Gastroesophageal sphincter (tissue), 4 donors: ENCODE data around the gene RFX7. TPM values are rescaled to one million over a fixed set of nuclear protein-coding genes. Genes with fewer than 3 reads are reported as not detected.

ENCODE experiments used
- ATAC-seq: fragments of 150-250 bp; one replicate; pipeline ENCODE4 v1.9.1; 2016; ENCODE audit warnings: mild to moderate bottlenecking, moderate library complexity
- H3K27ac ChIP-seq, 4 donors: fragments of 200-600 bp; sonication (generic) in 3 of 4; 1 replicate in 3 of 4; 2 replicates in 1 of 4; pipeline ENCODE4 v1.5.1; 2016 to 2019
- H3K27me3 ChIP-seq: fragments of 200-600 bp; sonication (generic); one replicate; pipeline ENCODE4 v1.5.1; 2019
- H3K36me3 ChIP-seq, 2 donors: fragments of 200-600 bp; sonication (generic); one replicate each; pipeline ENCODE4 v1.5.1; 2019; ENCODE audit warnings: control low read depth in 1 of 2
- H3K4me1 ChIP-seq, 3 donors: fragments of 200-600 bp; sonication (generic); 1 replicate in 2 of 3; 2 replicates in 1 of 3; pipeline ENCODE4 v1.5.1; 2016 to 2019; ENCODE audit warnings: control low read depth in 2 of 3
- H3K4me3 ChIP-seq, 2 donors: fragments of 200-600 bp; sonication (generic); one replicate each; pipeline ENCODE4 v1.5.1; 2019; ENCODE audit warnings: mild to moderate bottlenecking in 1 of 2, moderate library complexity in 1 of 2
- H3K9me3 ChIP-seq, 3 donors: fragments of 200-600 bp; sonication (generic); one replicate each; pipeline ENCODE4 v1.5.1; 2017 to 2019; ENCODE audit warnings: control low read depth in 2 of 3
- CTCF ChIP-seq, 4 experiments: fragments of 200-600 bp in 2 of 4; fragments of 450-650 bp in 2 of 4; sonication (generic) in 1 of 4; IDR thresholded peaks; one replicate each; pipeline ENCODE4 v1.5.1; 2017 to 2019; ENCODE audit warnings: antibody characterized with exemption in 4 of 4, mild to moderate bottlenecking in 2 of 4, moderate library complexity in 2 of 4
- EP300 ChIP-seq: sonication (generic); formaldehyde crosslinking; IDR thresholded peaks from one replicate; pipeline ENCODE4 v1.6.1; 2017; ENCODE audit warnings: antibody characterized with exemption, mild to moderate bottlenecking
- POLR2A ChIP-seq, 2 donors: fragments of 450-650 bp; IDR thresholded peaks; one replicate each; pipeline ENCODE4 v1.6.1; 2017; ENCODE audit warnings: antibody characterized with exemption in 2 of 2, mild to moderate bottlenecking in 2 of 2, moderate library complexity in 1 of 2
- POLR2AphosphoS5 ChIP-seq: sonication (generic); formaldehyde crosslinking; IDR thresholded peaks from one replicate; pipeline ENCODE4 v1.6.1; 2017; ENCODE audit warnings: antibody characterized with exemption
- WGBS, 2 donors: methylation state at CpG; one replicate each; pipeline ENCODE4 v1.1.5; 2018; ENCODE audit warnings: low coverage in 1 of 2; 5-methylcytosine and 5-hydroxymethylcytosine counted together
- total RNA-seq, 4 donors: library from RNA; depleted of rRNA; stranded (reverse); fragments of >200 nt; gene quantifications; one replicate each; pipeline ENCODE4 v1.1.0, GENCODE V29; 2016

The RFX7 gene
- total RNA-seq, 4 donors from 2014 or later: 5.9 to 8.7 (median 7.2) TPM

- no peak overlapping the region for H3K27ac ChIP-seq
- no peak overlapping the region for H3K4me3 ChIP-seq
- H3K36me3 ChIP-seq: no peaks in the 10 kb centered on the region
- no peaks in the 10 kb centered on the region for H3K27me3 ChIP-seq
- TF ChIP-seq POLR2AphosphoS5: no peak
- H3K9me3 ChIP-seq: no peaks in the 10 kb centered on the region
- no peaks in the 10 kb centered on the region for H3K4me1 ChIP-seq
- no peak for ATAC-seq
- 79 to 100% methylated on average over 1 of the region's 1 CpG for WGBS, 2 donors
These were observed 57.7 kb downstream of the RFX7 start for GRCh38 chr15:56185980-56186379.

- ATAC-seq: no peak
- Histone ChIP-seq H3K36me3 (no peaks in the 10 kb centered on the region), H3K4me3 (no peak overlapping the region), H3K4me1 (no peaks in the 10 kb centered on the region), H3K9me3 (no peaks in the 10 kb centered on the region), H3K27ac (no peak overlapping the region), H3K27me3 (no peaks in the 10 kb centered on the region)
- no peak for TF ChIP-seq POLR2A (IDR thresholded peaks at IDR 0.05)
- TF ChIP-seq EP300: no peak
- TF ChIP-seq CTCF (IDR thresholded peaks at IDR 0.05): no peak
- TF ChIP-seq POLR2AphosphoS5: no peak
- 84 to 86% methylated on average over 2 to 3 of the region's 3 CpGs for WGBS, 2 donors
These were observed 59.2 kb downstream of the RFX7 start for GRCh38 chr15:56184516-56184915.

- Histone ChIP-seq H3K4me3 (no peak overlapping the region), H3K4me1 (no peaks in the 10 kb centered on the region), H3K27me3 (no peaks in the 10 kb centered on the region), H3K9me3 (no peaks in the 10 kb centered on the region), H3K27ac (no peak overlapping the region), H3K36me3 (peaks cover 0 to 4% of the 10 kb centered on the region in 2 donors)
- WGBS, 2 donors: 96 to 97% methylated on average over 3 to 4 of the region's 4 CpGs
- ATAC-seq: no peak
- TF ChIP-seq POLR2A (IDR thresholded peaks at IDR 0.05) (no peak), POLR2AphosphoS5 (no peak), CTCF (IDR thresholded peaks at IDR 0.05) (no peak), EP300 (no peak)
These were observed 62.8 kb downstream of the RFX7 start for GRCh38 chr15:56180851-56181250.

- ATAC-seq: no peak
- 89 to 91% methylated on average over 1 to 4 of the region's 4 CpGs for WGBS, 2 donors
- no peaks in the 10 kb centered on the region for H3K27me3 ChIP-seq
- no peak overlapping the region for H3K4me3 ChIP-seq
- H3K4me1 ChIP-seq: no peaks in the 10 kb centered on the region
- no peak for TF ChIP-seq CTCF (IDR thresholded peaks at IDR 0.05)
- TF ChIP-seq POLR2AphosphoS5: no peak
- no peak for TF ChIP-seq EP300
- TF ChIP-seq POLR2A (IDR thresholded peaks at IDR 0.05): no peak
- H3K36me3 ChIP-seq: peaks cover 0 to 20% of the 10 kb centered on the region in 2 donors
- no peak overlapping the region for H3K27ac ChIP-seq
- H3K9me3 ChIP-seq: no peaks in the 10 kb centered on the region
These were observed 66.7 kb downstream of the RFX7 start for GRCh38 chr15:56176996-56177395.

- Histone ChIP-seq H3K4me3 (no peak overlapping the region), H3K9me3 (no peaks in the 10 kb centered on the region), H3K27me3 (no peaks in the 10 kb centered on the region), H3K4me1 (no peaks in the 10 kb centered on the region), H3K36me3 (peaks cover 0 to 23% of the 10 kb centered on the region in 2 donors), H3K27ac (no peak overlapping the region)
- no peak for ATAC-seq
- TF ChIP-seq CTCF (IDR thresholded peaks at IDR 0.05) (no peak), POLR2A (IDR thresholded peaks at IDR 0.05) (no peak), EP300 (no peak), POLR2AphosphoS5 (no peak)
- 88% methylated on average over 1 of the region's 1 CpG; no CpG with 5 or more reads in 1 of the 2 donors for WGBS, 2 donors
These were observed 67.9 kb downstream of the RFX7 start for GRCh38 chr15:56175788-56176187.
